Natural killer cell (primary cell): ENCODE results near the gene NCOA1. TPM values are rescaled to one million over a fixed set of nuclear protein-coding genes. Genes with fewer than 3 reads are reported as not detected.
A peak's percentile ranks its signal among the peaks of the same experiment; 100 is the strongest.
"Not testable (repeated sequence)": the region's sequence is repeated elsewhere in the genome, so short reads cannot be mapped to it uniquely, and the experiment has no call there.

Source experiments
- ATAC-seq, 3 donors: fragments of 150-1000 bp in 2 of 3; fragments of 200-7000 bp in 1 of 3; cut with Tn5 transposase; 1 replicate in 1 of 3; 2 replicates in 2 of 3; pipeline ENCODE4 v1.10.0; 2021; ENCODE audit warnings: mild to moderate bottlenecking in 2 of 3, moderate library complexity in 2 of 3
- DNase-seq, 2 donors: peaks; one replicate each; pipeline versions ENCODE4 v3.0.0 to v3.0.0-alpha.2; 2013 to 2021; ENCODE audit warnings: mixed read lengths in 1 of 2
- H3K27ac ChIP-seq: one replicate; pipeline ENCODE4 v1.5.1; 2013; ENCODE audit warnings: mild to moderate bottlenecking, low read length
- H3K27me3 ChIP-seq: one replicate; pipeline ENCODE4 v1.6.1; 2013; ENCODE audit warnings: low read length; ENCODE audit not compliant: control insufficient read depth, insufficient read depth
- H3K36me3 ChIP-seq: one replicate; pipeline ENCODE4 v1.6.1; 2013; ENCODE audit warnings: low read length; ENCODE audit not compliant: control insufficient read depth, insufficient read depth
- H3K4me1 ChIP-seq: one replicate; pipeline ENCODE4 v1.6.1; 2013; ENCODE audit warnings: low read length; ENCODE audit not compliant: control insufficient read depth, insufficient read depth
- H3K4me3 ChIP-seq: one replicate; pipeline ENCODE4 v1.5.1; 2013; ENCODE audit warnings: low read length
- H3K9me3 ChIP-seq: one replicate; pipeline ENCODE4 v1.6.1; 2013; ENCODE audit warnings: low read length; ENCODE audit not compliant: control insufficient read depth, insufficient read depth
- H3K27ac Mint-ChIP-seq, 2 donors: one replicate each; pipeline ENCODE4 v1.8.0; 2022; ENCODE audit warnings: mild to moderate bottlenecking in 2 of 2, mixed read lengths in 2 of 2, moderate library complexity in 1 of 2
- H3K27me3 Mint-ChIP-seq, 2 donors: one replicate each; pipeline ENCODE4 v1.8.0; 2022; ENCODE audit warnings: low read depth in 2 of 2, mixed read lengths in 2 of 2
- H3K36me3 Mint-ChIP-seq: one replicate; pipeline ENCODE4 v1.8.0; 2022; ENCODE audit warnings: mixed read lengths
- H3K4me1 Mint-ChIP-seq, 2 donors: one replicate each; pipeline ENCODE4 v1.8.0; 2022; ENCODE audit warnings: mixed read lengths in 2 of 2
- H3K4me3 Mint-ChIP-seq: one replicate; pipeline ENCODE4 v1.8.0; 2022; ENCODE audit warnings: mild to moderate bottlenecking, moderate library complexity, mixed read lengths
- H3K9me3 Mint-ChIP-seq, 2 donors: one replicate each; pipeline ENCODE4 v1.8.0; 2022; ENCODE audit warnings: mixed read lengths in 2 of 2
- WGBS: methylation state at CpG from one replicate; pipeline ENCODE4 v1.1.7; 2013; ENCODE audit warnings: missing lambda C conversion rate; ENCODE audit not compliant: insufficient coverage; 5-methylcytosine and 5-hydroxymethylcytosine counted together
- intact Hi-C: fragments of 100-400 bp; cut with micrococcal nuclease; formaldehyde crosslinking; loops from one replicate; pipeline ENCODE4 v1.14.2; 2022
- total RNA-seq, 4 donors: library from RNA; stranded (reverse); fragments of 120-200 nt in 1 of 4; gene quantifications; one replicate each; pipeline versions ENCODE4 v1.2.3 to v1.2.4, GENCODE V29; 2013 to 2022
- TF ChIP-seq, protein P1 (sequence below): fragments of 200-600 bp; IDR thresholded peaks from one replicate; pipeline ENCODE4 v1.8.0; 2022; ENCODE audit warnings: antibody characterized with exemption

NCOA1 gene
- total RNA-seq, 3 donors from 2014 or later (not counting 1 experiment from before 2014, with no cell fraction given): 122 to 149 (median 124) TPM

DNA sequence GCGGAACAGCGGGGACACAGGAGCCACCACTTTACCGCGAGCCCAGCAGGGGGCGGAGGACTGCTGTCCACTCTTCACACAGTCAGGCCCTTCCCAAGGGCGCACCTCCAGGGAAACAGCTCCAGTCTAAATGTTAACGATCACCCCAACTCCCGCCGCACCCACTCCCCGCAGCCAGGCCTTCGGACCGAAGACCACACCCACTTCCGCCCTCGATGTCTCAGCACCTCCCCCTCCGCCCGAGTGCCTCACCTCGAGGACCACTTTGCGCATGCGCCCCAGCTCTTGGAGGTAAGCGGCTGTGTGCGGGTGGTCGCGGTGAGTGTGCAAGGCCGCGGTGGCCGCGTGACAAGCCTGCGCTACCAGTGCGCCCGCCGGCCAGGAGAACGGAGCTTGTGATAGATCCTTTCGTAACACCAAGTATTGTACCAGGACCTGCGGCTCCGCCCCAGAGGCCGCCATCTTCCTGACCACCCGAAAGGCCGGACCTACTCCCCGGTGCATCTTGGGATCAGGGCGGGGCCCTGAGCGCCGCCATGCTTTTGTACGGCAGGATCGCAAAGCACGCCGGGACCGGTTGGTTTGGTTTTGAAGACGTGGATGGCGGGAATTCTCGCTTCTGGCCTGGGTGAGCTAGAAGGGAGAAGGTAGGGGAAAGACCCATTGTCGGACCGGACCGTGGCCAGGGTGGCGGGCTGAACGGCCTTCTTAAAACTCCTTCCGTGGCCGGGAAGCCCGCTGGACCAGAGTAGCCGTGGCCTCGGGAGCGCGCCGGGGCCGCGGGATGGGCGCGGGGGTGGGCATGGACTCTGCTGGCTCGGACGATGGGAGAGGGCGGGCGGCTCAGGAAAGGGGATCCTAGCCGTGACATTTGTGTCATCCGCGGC is 302.1 kb downstream of the NCOA1 start, which contains the start of the genes CENPO and PTRHD1:
CENPO (plus strand) TSS at position 552 of the 887 bp plus-strand sequence. CDS start 495 bp downstream, outside the sequence.
PTRHD1 (minus strand) TSS at position 518 of the 887 bp plus-strand sequence; CDS start at position 504, 14 bp downstream.
- peak within 1 kb of the TSS; percentile 78 for H3K4me3 ChIP-seq
- H3K27ac Mint-ChIP-seq: peak within 1 kb of the TSS; percentile 96 to 99
- peak; percentile 93 to 98 for DNase-seq
- H3K27me3 ChIP-seq: no peaks in the 10 kb centered on the region
- ATAC-seq: peak; percentile 96 to 99 (median 97)
- no peaks in the 10 kb centered on the region for H3K9me3 Mint-ChIP-seq
- H3K27ac ChIP-seq: peak within 1 kb of the TSS; percentile 91
- peaks cover 7% of the 10 kb centered on the region for H3K4me1 ChIP-seq
- under 1% methylated on average over 74 of the region's 74 CpGs for WGBS
- peaks cover 8% of the 10 kb centered on the region for H3K36me3 Mint-ChIP-seq
- peak within 1 kb of the TSS; percentile 97 for H3K4me3 Mint-ChIP-seq
- peaks cover 31 to 41% of the 10 kb centered on the region in 2 donors for H3K4me1 Mint-ChIP-seq
- intact Hi-C loops: loop anchor here (2.0 to 10.0 kb wide), 4 partner anchors 46 to 182 kb away; partner anchors contain the start of gene DNAJC27
- H3K9me3 ChIP-seq: no peaks in the 10 kb centered on the region
- H3K36me3 ChIP-seq: no peaks in the 10 kb centered on the region
- TF ChIP-seq, protein P1, sequence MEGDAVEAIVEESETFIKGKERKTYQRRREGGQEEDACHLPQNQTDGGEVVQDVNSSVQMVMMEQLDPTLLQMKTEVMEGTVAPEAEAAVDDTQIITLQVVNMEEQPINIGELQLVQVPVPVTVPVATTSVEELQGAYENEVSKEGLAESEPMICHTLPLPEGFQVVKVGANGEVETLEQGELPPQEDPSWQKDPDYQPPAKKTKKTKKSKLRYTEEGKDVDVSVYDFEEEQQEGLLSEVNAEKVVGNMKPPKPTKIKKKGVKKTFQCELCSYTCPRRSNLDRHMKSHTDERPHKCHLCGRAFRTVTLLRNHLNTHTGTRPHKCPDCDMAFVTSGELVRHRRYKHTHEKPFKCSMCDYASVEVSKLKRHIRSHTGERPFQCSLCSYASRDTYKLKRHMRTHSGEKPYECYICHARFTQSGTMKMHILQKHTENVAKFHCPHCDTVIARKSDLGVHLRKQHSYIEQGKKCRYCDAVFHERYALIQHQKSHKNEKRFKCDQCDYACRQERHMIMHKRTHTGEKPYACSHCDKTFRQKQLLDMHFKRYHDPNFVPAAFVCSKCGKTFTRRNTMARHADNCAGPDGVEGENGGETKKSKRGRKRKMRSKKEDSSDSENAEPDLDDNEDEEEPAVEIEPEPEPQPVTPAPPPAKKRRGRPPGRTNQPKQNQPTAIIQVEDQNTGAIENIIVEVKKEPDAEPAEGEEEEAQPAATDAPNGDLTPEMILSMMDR: peak; percentile 52
- H3K27me3 Mint-ChIP-seq: no peaks in the 10 kb centered on the region

DNA sequence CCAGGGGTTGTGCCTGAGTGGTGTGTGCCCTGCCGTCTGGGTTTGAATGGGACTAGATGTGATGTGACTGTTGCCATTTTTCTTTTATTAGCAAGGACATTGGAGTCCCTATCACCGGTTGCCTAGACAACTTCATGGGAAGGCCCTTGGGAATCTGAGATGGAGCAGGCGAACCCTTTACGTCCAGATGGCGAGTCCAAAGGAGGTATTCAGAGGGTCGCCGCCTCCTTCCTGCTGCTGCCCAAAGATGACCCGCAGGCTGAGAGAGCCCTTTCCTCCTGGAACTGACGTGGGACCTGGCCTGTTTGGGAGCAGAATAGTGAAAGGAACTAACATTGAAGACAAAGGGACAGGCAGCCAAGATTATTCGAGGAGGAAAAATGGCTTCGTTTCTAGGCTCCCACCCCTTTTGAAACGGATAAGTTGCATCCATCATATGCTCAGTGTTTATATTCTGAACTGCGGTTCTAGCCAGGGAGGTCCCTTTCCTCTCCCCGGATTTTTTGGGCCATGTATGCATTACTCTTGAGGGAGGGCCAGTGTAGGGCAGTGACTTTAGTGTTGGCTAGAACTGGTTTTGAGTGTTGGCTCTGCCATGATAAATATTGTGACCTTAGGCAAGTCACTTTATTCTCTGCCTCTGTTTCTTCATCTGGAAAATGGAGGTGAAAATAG is 302.8 kb downstream of the NCOA1 start:
- 13% methylated on average over 14 of the region's 14 CpGs for WGBS
- H3K27ac Mint-ChIP-seq: peak overlapping the region; percentile 96 to 99
- TF ChIP-seq, protein P1: no peak
- H3K36me3 Mint-ChIP-seq: peaks cover 2% of the 10 kb centered on the region
- no peaks in the 10 kb centered on the region for H3K36me3 ChIP-seq
- peaks cover 31 to 41% of the 10 kb centered on the region in 2 donors for H3K4me1 Mint-ChIP-seq
- H3K9me3 Mint-ChIP-seq: no peaks in the 10 kb centered on the region
- peaks cover 7% of the 10 kb centered on the region for H3K4me1 ChIP-seq
- no peaks in the 10 kb centered on the region for H3K9me3 ChIP-seq
- peak overlapping the region; percentile 97 for H3K4me3 Mint-ChIP-seq
- no peak for ATAC-seq
- H3K27ac ChIP-seq: peak overlapping the region; percentile 91
- peak in 1 of 2 donors; percentile 9 for DNase-seq
- H3K27me3 Mint-ChIP-seq: no peaks in the 10 kb centered on the region
- peak overlapping the region; percentile 78 for H3K4me3 ChIP-seq
- H3K27me3 ChIP-seq: no peaks in the 10 kb centered on the region
- intact Hi-C loops: loop anchor here (2.0 to 10.0 kb wide), 4 partner anchors 47 to 181 kb away; partner anchors contain the start of gene DNAJC27

DNA sequence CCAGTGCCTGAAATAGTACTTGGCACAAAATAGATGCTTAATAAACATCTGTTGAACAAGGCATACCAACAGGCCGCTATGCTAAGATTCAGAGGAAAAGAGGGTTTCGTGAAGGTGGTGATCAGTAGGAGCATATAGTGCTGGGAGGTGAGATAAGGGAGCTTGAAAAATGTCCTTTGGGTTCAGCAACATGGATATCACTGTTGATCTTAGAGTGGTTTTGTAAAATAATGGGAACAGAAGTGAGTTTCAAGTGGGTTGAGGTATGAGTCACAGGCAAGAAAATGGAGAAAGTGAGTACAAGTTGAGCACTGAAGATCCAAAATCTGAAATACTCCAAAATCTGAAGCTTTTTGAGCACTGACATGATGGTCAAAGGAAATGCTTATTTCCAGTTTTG is 306.6 kb downstream of the NCOA1 start:
- H3K27me3 Mint-ChIP-seq: no peaks in the 10 kb centered on the region
- Histone ChIP-seq H3K4me1 (peaks cover 7% of the 10 kb centered on the region), H3K27ac (no peak overlapping the region), H3K27me3 (no peaks in the 10 kb centered on the region), H3K4me3 (no peak overlapping the region), H3K9me3 (no peaks in the 10 kb centered on the region), H3K36me3 (no peaks in the 10 kb centered on the region)
- intact Hi-C loops: loop anchor here (10.0 kb wide), 1 partner anchor 177 kb away; the partner anchor contains the start of gene DNAJC27
- TF ChIP-seq, protein P1: no peak
- no peaks in the 10 kb centered on the region for H3K36me3 Mint-ChIP-seq
- H3K4me3 Mint-ChIP-seq: no peak overlapping the region
- H3K27ac Mint-ChIP-seq: no peak overlapping the region
- no peak for DNase-seq
- peaks cover 25 to 32% of the 10 kb centered on the region in 2 donors for H3K4me1 Mint-ChIP-seq
- 93% methylated on average over 2 of the region's 2 CpGs for WGBS
- no peak for ATAC-seq
- H3K9me3 Mint-ChIP-seq: no peaks in the 10 kb centered on the region

DNA sequence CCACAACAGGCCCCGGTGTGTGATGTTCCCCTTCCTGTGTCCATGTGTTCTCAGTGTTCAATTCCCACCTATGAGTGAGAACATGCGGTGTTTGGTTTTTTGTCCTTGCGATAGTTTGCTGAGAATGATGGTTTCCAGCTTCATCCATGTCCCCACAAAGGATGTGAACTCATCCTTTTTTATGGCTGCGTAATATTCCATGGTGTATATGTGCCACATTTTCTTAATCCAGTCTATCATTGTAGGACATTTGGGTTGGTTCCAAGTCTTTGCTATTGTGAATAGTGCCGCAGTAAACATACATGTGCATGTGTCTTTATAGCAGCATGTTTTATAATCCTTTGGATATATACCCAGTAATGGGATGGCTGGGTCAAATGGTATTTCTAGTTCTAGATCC is 309.4 kb downstream of the NCOA1 start:
- H3K4me1 Mint-ChIP-seq: peaks cover 18 to 21% of the 10 kb centered on the region in 2 donors
- H3K27me3 ChIP-seq, H3K9me3 Mint-ChIP-seq, H3K36me3 ChIP-seq, intact Hi-C loops, DNase-seq, H3K4me3 ChIP-seq, H3K27ac ChIP-seq, H3K27me3 Mint-ChIP-seq, ATAC-seq, H3K9me3 ChIP-seq, H3K27ac Mint-ChIP-seq, H3K4me3 Mint-ChIP-seq, H3K36me3 Mint-ChIP-seq, H3K4me1 ChIP-seq: not testable (repeated sequence)
- WGBS: 100% methylated on average over 2 of the region's 5 CpGs

DNA sequence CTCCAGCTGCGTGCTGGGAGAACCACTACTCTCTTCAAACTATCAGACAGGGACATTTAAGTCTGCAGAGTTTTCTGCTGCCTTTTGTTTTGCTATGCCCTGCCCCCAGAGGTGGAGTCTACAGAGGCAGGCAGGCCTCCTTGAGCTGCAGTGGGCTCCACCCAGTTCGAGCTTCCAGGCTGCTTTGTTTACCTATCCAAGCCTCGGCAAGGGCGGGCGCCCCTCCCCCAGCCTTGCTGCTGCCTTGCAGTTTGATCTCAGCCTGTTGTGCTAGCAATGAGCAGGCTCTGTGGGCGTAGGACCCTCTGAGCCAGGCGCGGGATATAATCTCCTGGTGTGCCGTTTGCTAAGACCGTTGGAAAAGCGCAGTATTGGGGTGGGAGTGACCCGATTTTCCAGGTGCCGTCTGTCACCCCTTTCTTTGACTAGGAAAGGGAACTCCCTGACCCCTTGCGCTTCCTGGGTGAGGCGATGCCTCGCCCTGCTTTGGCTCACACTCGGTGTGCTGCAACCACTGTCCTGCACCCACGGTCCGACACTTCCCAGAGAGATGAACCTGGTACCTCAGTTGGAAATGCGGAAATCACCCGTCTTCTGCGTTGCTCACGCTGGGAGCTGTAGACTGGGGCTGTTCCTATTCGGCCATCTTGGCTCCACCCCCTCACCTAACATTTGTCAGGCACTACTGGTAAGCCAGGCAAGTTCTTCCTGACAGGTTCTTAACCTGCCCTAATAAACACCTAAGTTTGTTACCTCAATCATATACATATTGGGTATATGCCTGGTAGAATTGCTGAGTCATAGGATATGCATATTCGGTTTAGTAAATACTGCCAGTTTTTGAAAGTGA is 315.0 kb downstream of the NCOA1 start:
- H3K27ac ChIP-seq, intact Hi-C loops, H3K27me3 ChIP-seq, H3K36me3 Mint-ChIP-seq, H3K9me3 ChIP-seq, H3K4me1 ChIP-seq, H3K36me3 ChIP-seq, H3K4me3 ChIP-seq, H3K4me3 Mint-ChIP-seq, H3K27me3 Mint-ChIP-seq, DNase-seq, H3K9me3 Mint-ChIP-seq, ATAC-seq: not testable (repeated sequence)
- Mint-ChIP-seq H3K27ac (peak overlapping the region in 1 of 2 donors; percentile 36), H3K4me1 (peaks cover 6 to 12% of the 10 kb centered on the region in 2 donors)
- WGBS: 95% methylated on average over 24 of the region's 25 CpGs
